Naive thymus-derived CD8-positive, alpha-beta T cell (primary cell): Measurements from ENCODE around the gene GIMAP8. TPM values are rescaled to one million over a fixed set of nuclear protein-coding genes. Genes with fewer than 3 reads are reported as not detected.
A peak's percentile ranks its signal among the peaks of the same experiment; 100 is the strongest.
"Not testable (repeated sequence)": the region's sequence is repeated elsewhere in the genome, so short reads cannot be mapped to it uniquely, and the experiment has no call there.

Source experiments
- ATAC-seq, 2 donors: fragments of 150-1000 bp; cut with Tn5 transposase in 1 of 2; sonication (Bioruptor Pico), chemical (Tn5 transposase) in 1 of 2; 1 replicate in 1 of 2; 2 replicates in 1 of 2; pipeline ENCODE4 v1.10.0; 2021; ENCODE audit warnings: mild to moderate bottlenecking in 2 of 2, moderate library complexity in 2 of 2
- POLR2A ChIA-PET: fragments of 350-600 bp; sonication (Branson Sonifier 250); formaldehyde crosslinking; loops from one replicate; lab custom pipeline; 2021; ENCODE audit warnings: antibody characterized with exemption; lab: Charles Lee
- DNase-seq, 10 donors: peaks; one replicate each; pipeline versions ENCODE4 v3.0.0 to v3.0.0-alpha.2; 2020 to 2022
- H3K27ac Mint-ChIP-seq, 10 donors: one replicate each; pipeline ENCODE4 v1.8.0; 2020 to 2022; ENCODE audit warnings: mild to moderate bottlenecking in 10 of 10, mixed read lengths in 10 of 10, moderate library complexity in 4 of 10, inconsistent platforms in 1 of 10
- H3K27me3 Mint-ChIP-seq, 5 donors: one replicate each; pipeline ENCODE4 v1.8.0; 2021 to 2022; ENCODE audit warnings: mixed read lengths in 5 of 5
- H3K36me3 Mint-ChIP-seq, 3 donors: one replicate each; pipeline ENCODE4 v1.8.0; 2020 to 2022; ENCODE audit warnings: mixed read lengths in 3 of 3, mild to moderate bottlenecking in 2 of 3, inconsistent platforms in 1 of 3
- H3K4me1 Mint-ChIP-seq, 4 donors: one replicate each; pipeline ENCODE4 v1.8.0; 2021 to 2022; ENCODE audit warnings: mixed read lengths in 4 of 4
- H3K4me3 Mint-ChIP-seq, 10 donors: one replicate each; pipeline ENCODE4 v1.8.0; 2020 to 2022; ENCODE audit warnings: mild to moderate bottlenecking in 10 of 10, mixed read lengths in 10 of 10, moderate library complexity in 6 of 10, inconsistent platforms in 1 of 10
- H3K9me3 Mint-ChIP-seq, 9 donors: one replicate each; pipeline ENCODE4 v1.8.0; 2020 to 2022; ENCODE audit warnings: mixed read lengths in 9 of 9, mild to moderate bottlenecking in 3 of 9, inconsistent platforms in 1 of 9, moderate library complexity in 1 of 9
- polyA plus RNA-seq, 3 donors: library from polyadenylated mRNA; unstranded; fragments of 300-500 nt; fragmentation: Illumina TruSeq; gene quantifications; one replicate each; pipeline ENCODE4 v1.2.3, GENCODE V29; 2021
- total RNA-seq, 8 experiments: library from RNA in 2 of 8; stranded (reverse) in 2 of 8; gene quantifications; one replicate each; pipeline ENCODE4 v1.2.3 and lab custom pipeline; 2021 to 2026

GIMAP8 gene
- total and polyA plus RNA-seq, 5 experiments from 2014 or later: 18.9 to 68.0 (median 38.9) TPM

DNA sequence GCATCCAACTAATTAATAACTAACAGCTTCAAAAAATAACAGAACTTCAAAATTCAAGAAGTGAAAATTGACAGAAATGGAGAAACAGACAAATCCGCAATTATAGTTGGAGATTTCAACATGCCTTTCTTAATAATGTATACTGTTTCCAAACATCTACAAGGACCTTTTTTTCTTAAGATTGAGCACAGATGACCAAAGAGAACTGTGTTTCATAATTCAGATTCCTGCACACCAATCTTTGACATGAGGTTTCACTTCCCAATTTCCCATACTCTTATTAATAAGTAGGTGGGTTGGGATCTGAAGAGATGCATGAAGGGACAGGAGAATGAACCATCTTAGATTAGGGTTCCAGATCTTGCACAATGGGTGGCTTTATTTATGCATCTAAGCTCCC, 39.4 kb downstream of the GIMAP8 start:
- ATAC-seq (no peak), DNase-seq (no peak)
- Mint-ChIP-seq H3K4me1 (peaks cover 15 to 70% (median 45%) of the 10 kb centered on the region in 4 donors), H3K27ac (peak overlapping the region in 2 of 10 donors; percentile 27 to 100), H3K27me3 (no peaks in the 10 kb centered on the region), H3K4me3 (no peak overlapping the region), H3K36me3 (peaks cover 0 to 20% (median 2%) of the 10 kb centered on the region in 3 donors), H3K9me3 (peaks cover 0 to 19% (median 6%) of the 10 kb centered on the region in 9 donors)
- POLR2A ChIA-PET: interaction anchor here (1.4 to 3.1 kb wide), 2 partner anchors 13 to 22 kb away, joined by 4 to 11 read pairs; no protein-coding TSS in a partner anchor

DNA sequence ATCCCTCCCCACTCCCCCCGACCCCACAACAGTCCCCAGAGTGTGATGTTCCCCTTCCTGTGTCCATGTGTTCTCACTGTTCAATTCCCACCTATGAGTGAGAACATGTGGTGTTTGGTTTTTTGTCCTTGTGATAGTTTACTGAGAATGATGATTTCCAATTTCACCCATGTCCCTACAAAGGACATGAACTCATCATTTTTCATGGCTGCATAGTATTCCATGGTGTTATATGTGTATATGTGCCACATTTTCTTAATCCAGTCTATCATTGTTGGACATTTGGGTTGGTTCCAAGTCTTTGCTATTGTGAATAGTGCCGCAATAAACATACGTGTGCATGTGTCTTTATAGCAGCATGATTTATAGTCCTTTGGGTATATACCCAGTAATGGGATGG, 43.0 kb downstream of the GIMAP8 start:
- Mint-ChIP-seq H3K36me3 (peaks cover 5 to 26% (median 12%) of the 10 kb centered on the region in 3 donors), H3K4me1 (peaks cover 5 to 55% (median 41%) of the 10 kb centered on the region in 4 donors), H3K9me3 (peaks cover 3 to 35% (median 16%) of the 10 kb centered on the region in 9 donors)
- H3K27me3 Mint-ChIP-seq, H3K4me3 Mint-ChIP-seq, POLR2A ChIA-PET, DNase-seq, ATAC-seq, H3K27ac Mint-ChIP-seq: not testable (repeated sequence)

- peaks cover 6 to 35% (median 18%) of the 10 kb centered on the region in 3 donors for H3K36me3 Mint-ChIP-seq
- DNase-seq (peak in 5 of 10 donors; percentile 13 to 81 (median 58)), ATAC-seq (peak; percentile 84 to 98)
- H3K27me3 Mint-ChIP-seq: no peaks in the 10 kb centered on the region
- peak overlapping the region; percentile 13 to 83 (median 70) for H3K4me3 Mint-ChIP-seq
- peaks cover 6 to 42% (median 22%) of the 10 kb centered on the region in 9 donors for H3K9me3 Mint-ChIP-seq
- POLR2A ChIA-PET: interaction anchor here (0.6 to 8.3 kb wide), 18 partner anchors 9 to 254 kb away, joined by 3 to 153 read pairs (median 4); partner anchors contain the start of genes GIMAP4, GIMAP5, GIMAP7 and GIMAP8
- peaks cover 49 to 87% (median 85%) of the 10 kb centered on the region in 4 donors for H3K4me1 Mint-ChIP-seq
- peak overlapping the region; percentile 83 to 97 (median 92) for H3K27ac Mint-ChIP-seq
Measured at GRCh38 chr7:150502519-150502918, 52.1 kb downstream of the GIMAP8 start.

DNA sequence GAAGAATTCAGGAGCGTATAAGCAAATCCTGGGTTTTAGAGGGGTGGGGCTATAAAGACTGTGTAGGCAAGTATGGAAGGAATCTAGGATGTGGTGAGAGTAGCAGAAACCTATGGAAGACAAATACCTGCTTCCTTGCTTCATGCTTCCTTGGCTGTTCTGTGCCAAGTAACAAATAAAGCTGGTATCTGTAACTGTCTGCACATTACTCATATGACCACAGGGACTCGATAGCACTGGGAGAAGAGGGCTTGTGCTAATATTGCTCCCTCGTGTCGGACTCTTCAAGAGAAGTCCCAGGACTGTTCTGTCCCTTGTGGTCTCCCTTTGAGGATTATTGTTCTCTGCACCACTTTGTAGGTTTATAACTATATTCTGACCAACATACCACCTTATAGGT, 52.7 kb downstream of the GIMAP8 start:
- no peaks in the 10 kb centered on the region for H3K27me3 Mint-ChIP-seq
- ATAC-seq: peak in 1 of 2 donors; percentile 9
- H3K4me1 Mint-ChIP-seq: peaks cover 51 to 89% (median 86%) of the 10 kb centered on the region in 4 donors
- DNase-seq: no peak
- H3K36me3 Mint-ChIP-seq: peaks cover 4 to 29% (median 13%) of the 10 kb centered on the region in 3 donors
- H3K27ac Mint-ChIP-seq: peak overlapping the region; percentile 83 to 97 (median 92)
- H3K4me3 Mint-ChIP-seq: peak overlapping the region; percentile 13 to 83 (median 76)
- peaks cover 4 to 36% (median 15%) of the 10 kb centered on the region in 9 donors for H3K9me3 Mint-ChIP-seq
- POLR2A ChIA-PET: interaction anchor here (0.6 to 8.3 kb wide), 14 partner anchors 8 to 253 kb away, joined by 3 to 153 read pairs (median 9); partner anchors contain the start of genes GIMAP4, GIMAP5, GIMAP7 and GIMAP8

DNA sequence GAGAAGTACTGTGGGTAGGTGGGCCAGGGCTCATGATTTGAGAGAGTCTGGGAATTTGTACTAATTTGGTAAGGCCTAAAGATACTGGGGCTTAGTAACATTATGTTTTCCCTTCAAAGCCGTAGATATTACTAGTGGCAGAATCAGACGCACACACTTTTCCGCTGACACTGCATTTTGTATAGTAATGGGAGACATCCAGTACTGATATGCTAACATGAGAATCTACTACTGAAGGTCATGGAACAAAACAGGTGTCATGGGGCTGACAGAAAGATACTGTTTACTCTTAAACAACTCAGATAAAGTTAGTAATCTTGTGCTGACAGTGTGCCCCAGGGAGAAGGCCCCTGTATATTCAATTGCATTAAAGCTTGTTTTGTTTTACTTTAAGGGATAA, 53.2 kb downstream of the GIMAP8 start:
- POLR2A ChIA-PET: interaction anchor here (2.1 to 8.3 kb wide), 6 partner anchors 12 to 253 kb away, joined by 9 to 153 read pairs (median 60); partner anchors contain the start of genes GIMAP4, GIMAP7 and GIMAP8
- DNase-seq (no peak), ATAC-seq (peak in 1 of 2 donors; percentile 26)
- Mint-ChIP-seq H3K9me3 (peaks cover 0 to 32% (median 12%) of the 10 kb centered on the region in 9 donors), H3K27me3 (no peaks in the 10 kb centered on the region), H3K4me1 (peaks cover 54 to 89% (median 88%) of the 10 kb centered on the region in 4 donors), H3K27ac (peak overlapping the region; percentile 83 to 97 (median 92)), H3K36me3 (peaks cover 3 to 26% (median 11%) of the 10 kb centered on the region in 3 donors), H3K4me3 (peak overlapping the region in 8 of 10 donors; percentile 62 to 83 (median 78))

GRCh38 chr7:150507947-150508602, 57.6 kb downstream of the GIMAP8 start:
- peaks cover 0 to 14% (median 7%) of the 10 kb centered on the region in 9 donors for H3K9me3 Mint-ChIP-seq
- ATAC-seq (peak; percentile 28 to 52), DNase-seq (no peak)
- H3K27ac Mint-ChIP-seq: peak overlapping the region; percentile 75 to 98 (median 90)
- peaks cover 0 to 14% (median 8%) of the 10 kb centered on the region in 3 donors for H3K36me3 Mint-ChIP-seq
- H3K27me3 Mint-ChIP-seq: no peaks in the 10 kb centered on the region
- H3K4me3 Mint-ChIP-seq: peak overlapping the region; percentile 45 to 83 (median 74)
- POLR2A ChIA-PET: interaction anchor here (0.7 to 8.3 kb wide), 8 partner anchors 20 to 233 kb away, joined by 3 to 153 read pairs (median 6); partner anchors contain the start of genes GIMAP4 and GIMAP8
- peaks cover 63 to 96% (median 94%) of the 10 kb centered on the region in 4 donors for H3K4me1 Mint-ChIP-seq

DNA sequence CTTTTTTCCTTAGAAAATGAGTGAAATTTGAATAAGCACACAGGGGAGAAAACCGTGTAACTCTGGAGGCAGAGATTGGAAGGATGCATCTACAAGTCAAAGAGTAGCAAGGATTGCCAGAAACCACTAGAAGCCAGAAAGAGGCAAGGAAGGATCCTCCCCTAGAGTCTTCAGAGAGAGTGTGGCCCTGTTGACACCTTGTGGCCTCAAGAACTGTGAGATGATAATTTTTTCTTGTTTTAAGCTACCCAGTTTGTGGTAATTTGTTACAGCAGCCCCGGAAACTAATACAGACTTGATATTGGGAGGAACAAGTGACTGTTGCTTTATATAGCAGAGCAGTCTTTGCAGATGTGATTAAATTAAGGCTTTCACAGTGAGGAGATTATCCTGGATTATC, 60.6 kb downstream of the GIMAP8 start:
- peak overlapping the region in 9 of 10 donors; percentile 0 to 96 (median 54) for H3K4me3 Mint-ChIP-seq
- no peak for DNase-seq
- POLR2A ChIA-PET: interaction anchor here (0.7 to 13.2 kb wide), 13 partner anchors 9 to 245 kb away, joined by 3 to 812 read pairs (median 5); partner anchors contain the start of genes GIMAP1, GIMAP4 and GIMAP8
- H3K4me1 Mint-ChIP-seq: peaks cover 47 to 83% (median 80%) of the 10 kb centered on the region in 4 donors
- ATAC-seq: no peak
- peaks cover 8 to 26% (median 16%) of the 10 kb centered on the region in 3 donors for H3K36me3 Mint-ChIP-seq
- no peaks in the 10 kb centered on the region for H3K27me3 Mint-ChIP-seq
- H3K9me3 Mint-ChIP-seq: peaks cover 0 to 14% (median 7%) of the 10 kb centered on the region in 9 donors
- H3K27ac Mint-ChIP-seq: peak overlapping the region; percentile 82 to 99 (median 96)

DNA sequence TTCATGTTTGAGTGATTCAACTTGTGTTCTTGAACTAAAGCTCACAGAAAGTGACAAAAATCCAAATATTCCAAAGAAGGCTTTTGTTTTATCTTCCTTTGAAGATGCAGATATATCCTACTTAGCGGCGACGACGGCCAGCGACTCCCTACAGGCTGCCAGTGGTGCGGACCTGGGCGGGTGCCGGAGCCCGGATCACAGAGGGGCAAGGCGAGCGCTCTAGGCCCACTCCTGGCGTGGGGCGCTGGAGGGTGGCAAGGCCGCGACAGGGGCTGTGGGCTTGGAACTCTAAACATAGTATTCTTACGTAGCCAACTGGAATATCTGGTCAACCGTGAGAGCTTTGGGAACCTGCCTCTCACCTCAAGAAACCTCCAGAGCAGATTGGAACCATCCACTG, 63.3 kb downstream of the GIMAP8 start:
- peak overlapping the region; percentile 96 to 100 (median 99) for H3K4me3 Mint-ChIP-seq

GRCh38 chr7:150514748-150515222, 64.4 kb downstream of the GIMAP8 start, which contains the start of gene GIMAP7:
Gene GIMAP7, plus strand, starts transcription at chr7:150514872. Its CDS starts 5,103 bp downstream, at chr7:150519975.
- POLR2A ChIA-PET: interaction anchor here (0.5 to 13.2 kb wide), 42 partner anchors 8 to 460 kb away, joined by 3 to 812 read pairs (median 6); partner anchors contain the start of genes ACTR3C, GIMAP1, GIMAP2 and GIMAP4
- DNase-seq: peak; percentile 29 to 87 (median 71)
- Mint-ChIP-seq H3K27ac (peak within 1 kb of the TSS; percentile 94 to 99 (median 98)), H3K4me3 (peak within 1 kb of the TSS; percentile 96 to 100 (median 99)), H3K9me3 (peaks cover 0 to 14% (median 7%) of the 10 kb centered on the region in 9 donors), H3K4me1 (peaks cover 25 to 50% (median 48%) of the 10 kb centered on the region in 4 donors), H3K36me3 (peaks cover 37 to 55% (median 41%) of the 10 kb centered on the region in 3 donors), H3K27me3 (no peaks in the 10 kb centered on the region)
- peak; percentile 72 to 85 for ATAC-seq

More for the DNA sequence above, 63.3 kb downstream of the GIMAP8 start:
- peaks cover 30 to 59% (median 57%) of the 10 kb centered on the region in 4 donors for H3K4me1 Mint-ChIP-seq
- peak overlapping the region; percentile 94 to 99 (median 98) for H3K27ac Mint-ChIP-seq
- ATAC-seq: no peak
- peaks cover 0 to 14% (median 7%) of the 10 kb centered on the region in 9 donors for H3K9me3 Mint-ChIP-seq
- H3K36me3 Mint-ChIP-seq: peaks cover 29 to 46% (median 36%) of the 10 kb centered on the region in 3 donors
- no peaks in the 10 kb centered on the region for H3K27me3 Mint-ChIP-seq
- DNase-seq: peak in 1 of 10 donors; percentile 18
- POLR2A ChIA-PET: interaction anchor here (1.3 to 13.2 kb wide), 21 partner anchors 10 to 245 kb away, joined by 4 to 812 read pairs (median 22); partner anchors contain the start of genes GIMAP1, GIMAP2, GIMAP4 and GIMAP5

DNA sequence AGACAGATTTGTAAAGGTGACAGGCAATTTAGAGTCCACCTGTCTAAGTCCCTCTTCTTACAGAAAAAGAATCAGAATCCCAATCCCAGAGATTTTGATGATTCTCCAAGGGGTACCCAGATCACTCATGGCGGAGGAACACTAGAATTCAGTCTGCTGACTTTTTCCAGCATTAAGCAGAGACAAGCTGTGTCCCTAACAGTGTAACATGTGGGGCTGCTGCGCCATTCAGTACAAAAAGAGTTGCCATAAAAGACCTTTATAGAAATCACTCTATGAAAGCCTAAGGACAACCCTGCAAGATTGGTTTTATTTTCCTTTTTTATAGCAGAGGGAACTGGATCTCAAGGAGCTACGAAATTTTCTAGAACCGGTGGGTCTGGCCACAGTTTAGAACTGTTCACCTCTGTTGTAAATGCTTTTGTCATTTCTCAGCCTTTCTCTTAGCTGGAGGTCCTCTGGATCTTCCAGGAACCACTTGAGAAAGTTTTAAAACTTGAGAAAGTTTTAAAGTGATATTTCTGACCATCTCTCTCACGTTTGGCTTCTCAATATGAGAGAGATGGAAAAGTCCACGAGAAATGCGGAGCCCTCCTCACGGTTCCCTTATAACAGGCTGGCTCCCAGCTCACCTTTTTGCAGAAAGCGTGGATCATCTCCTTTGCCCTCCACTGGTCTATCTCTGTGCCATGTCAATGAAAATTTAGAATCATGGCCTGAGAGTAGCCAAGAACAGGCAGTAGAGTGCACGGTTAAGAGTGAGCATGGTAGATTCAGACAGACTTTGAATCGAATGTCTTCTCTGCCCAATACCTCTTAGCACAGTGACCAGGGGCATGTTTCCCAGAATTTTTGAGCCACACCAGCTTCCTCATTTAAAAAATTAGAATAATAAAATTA, 65.1 kb downstream of the GIMAP8 start:
- peaks cover 0 to 12% (median 5%) of the 10 kb centered on the region in 9 donors for H3K9me3 Mint-ChIP-seq
- H3K36me3 Mint-ChIP-seq: peaks cover 45 to 59% (median 48%) of the 10 kb centered on the region in 3 donors
- H3K27me3 Mint-ChIP-seq: no peaks in the 10 kb centered on the region
- ATAC-seq: peak; percentile 29 to 31
- POLR2A ChIA-PET: interaction anchor here (0.6 to 13.2 kb wide), 43 partner anchors 9 to 642 kb away, joined by 3 to 812 read pairs (median 6); partner anchors contain the start of genes ACTR3C, ATP6V0E2, GIMAP1 and GIMAP2
- peak overlapping the region; percentile 96 to 100 (median 99) for H3K4me3 Mint-ChIP-seq
- H3K4me1 Mint-ChIP-seq: peaks cover 25 to 50% (median 45%) of the 10 kb centered on the region in 4 donors
- DNase-seq: peak in 2 of 10 donors; percentile 25 to 35
- peak overlapping the region; percentile 94 to 99 (median 98) for H3K27ac Mint-ChIP-seq
